Endothelial cell (in vitro differentiated cells): ENCODE results near the gene NPTX2. TPM values are rescaled to one million over a fixed set of nuclear protein-coding genes. Genes with fewer than 3 reads are reported as not detected.

Experiments used
- DNase-seq: peaks from one replicate; pipeline ENCODE4 v3.0.0; 2021; ENCODE audit warnings: low spot score
- H3K27ac Mint-ChIP-seq: one replicate; pipeline ENCODE4 v1.8.0; 2021; ENCODE audit warnings: mixed read lengths, inconsistent platforms; ENCODE audit not compliant: unreplicated experiment
- H3K27me3 Mint-ChIP-seq: one replicate; pipeline ENCODE4 v1.8.0; 2021; ENCODE audit warnings: mild to moderate bottlenecking, moderate library complexity, mixed read lengths, inconsistent platforms; ENCODE audit not compliant: unreplicated experiment
- H3K36me3 Mint-ChIP-seq: one replicate; pipeline ENCODE4 v1.8.0; 2021; ENCODE audit warnings: mild to moderate bottlenecking, low read depth, mixed read lengths, inconsistent platforms; ENCODE audit not compliant: unreplicated experiment
- H3K4me1 Mint-ChIP-seq: one replicate; pipeline ENCODE4 v1.8.0; 2021; ENCODE audit warnings: mild to moderate bottlenecking, mixed read lengths, inconsistent platforms; ENCODE audit not compliant: unreplicated experiment
- H3K4me3 Mint-ChIP-seq: one replicate; pipeline ENCODE4 v1.8.0; 2021; ENCODE audit warnings: mild to moderate bottlenecking, mixed read lengths, inconsistent platforms; ENCODE audit not compliant: unreplicated experiment
- H3K9me3 Mint-ChIP-seq: one replicate; pipeline ENCODE4 v1.8.0; 2021; ENCODE audit warnings: mixed read lengths, inconsistent platforms; ENCODE audit not compliant: unreplicated experiment
- CTCF ChIP-seq: fragments of 200-600 bp; sonication (generic); IDR thresholded peaks from one replicate; pipeline ENCODE4 v1.5.0; 2021; ENCODE audit warnings: antibody characterized with exemption; ENCODE audit not compliant: unreplicated experiment
- total RNA-seq: library from RNA; stranded (reverse); fragmentation: NEBNext Ultra II Directional; extraction: Animal tissue kit (Norgen Biotek cat#: 25700); gene quantifications from one replicate; pipeline ENCODE4 v1.2.1, GENCODE V29; 2021; ENCODE audit not compliant: unreplicated experiment

The NPTX2 gene
- total RNA-seq, 1 donor from 2014 or later: 0.44 TPM

- no peak for TF ChIP-seq CTCF
- no peak overlapping the region for H3K27ac Mint-ChIP-seq
- DNase-seq: no peak
- no peaks in the 10 kb centered on the region for H3K4me1 Mint-ChIP-seq
- peaks cover under 1% of the 10 kb centered on the region for H3K27me3 Mint-ChIP-seq
- H3K9me3 Mint-ChIP-seq: no peaks in the 10 kb centered on the region
- no peak overlapping the region for H3K4me3 Mint-ChIP-seq
- no peaks in the 10 kb centered on the region for H3K36me3 Mint-ChIP-seq
Measured at GRCh38 chr7:98653601-98654310, 36.7 kb downstream of the NPTX2 start.

- Mint-ChIP-seq H3K4me3 (no peak overlapping the region), H3K4me1 (no peaks in the 10 kb centered on the region), H3K27me3 (peaks cover 3% of the 10 kb centered on the region), H3K27ac (no peak overlapping the region), H3K36me3 (no peaks in the 10 kb centered on the region), H3K9me3 (no peaks in the 10 kb centered on the region)
- TF ChIP-seq CTCF: no peak
- no peak for DNase-seq
Measured at GRCh38 chr7:98654524-98655272, 37.6 kb downstream of the NPTX2 start.

- Mint-ChIP-seq H3K4me3 (no peak overlapping the region), H3K27me3 (peaks cover 3% of the 10 kb centered on the region), H3K9me3 (no peaks in the 10 kb centered on the region), H3K36me3 (no peaks in the 10 kb centered on the region), H3K4me1 (no peaks in the 10 kb centered on the region), H3K27ac (no peak overlapping the region)
- no peak for TF ChIP-seq CTCF
- DNase-seq: no peak
Measured at GRCh38 chr7:98655611-98656010, 38.5 kb downstream of the NPTX2 start.

- H3K4me3 Mint-ChIP-seq: no peak overlapping the region
- no peak for TF ChIP-seq CTCF
- H3K27ac Mint-ChIP-seq: no peak overlapping the region
- no peaks in the 10 kb centered on the region for H3K9me3 Mint-ChIP-seq
- no peaks in the 10 kb centered on the region for H3K4me1 Mint-ChIP-seq
- DNase-seq: no peak
- H3K36me3 Mint-ChIP-seq: no peaks in the 10 kb centered on the region
- peaks cover 3% of the 10 kb centered on the region for H3K27me3 Mint-ChIP-seq
Measured at GRCh38 chr7:98656899-98657298, 39.8 kb downstream of the NPTX2 start.

DNA sequence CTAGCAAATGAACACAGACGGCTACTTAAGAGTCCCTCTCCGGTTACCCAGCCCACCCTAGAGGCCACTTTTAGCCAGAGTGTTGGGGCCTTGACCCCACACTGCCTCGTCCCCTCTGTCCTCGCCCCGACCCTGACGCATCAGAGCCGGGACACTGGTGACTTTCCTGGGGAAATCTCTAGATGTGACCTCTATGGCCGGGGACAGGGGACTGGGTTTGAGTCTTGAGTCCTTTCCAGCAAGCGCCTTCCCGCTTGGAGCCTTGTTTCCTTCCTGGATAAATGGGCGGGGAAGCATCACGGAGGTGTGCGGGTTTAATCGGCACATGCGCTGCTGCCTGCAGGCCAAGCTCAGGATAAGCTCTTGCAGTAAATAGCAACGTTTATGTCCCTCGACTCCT, 40.7 kb downstream of the NPTX2 start:
- Mint-ChIP-seq H3K27ac (no peak overlapping the region), H3K36me3 (no peaks in the 10 kb centered on the region), H3K9me3 (no peaks in the 10 kb centered on the region), H3K27me3 (peaks cover 3% of the 10 kb centered on the region), H3K4me1 (no peaks in the 10 kb centered on the region), H3K4me3 (no peak overlapping the region)
- no peak for DNase-seq
- no peak for TF ChIP-seq CTCF
